ENCODE data around the gene TMCC3. TPM values are rescaled to one million over a fixed set of nuclear protein-coding genes. Genes with fewer than 3 reads are reported as not detected.
A peak's percentile ranks its signal among the peaks of the same experiment; 100 is the strongest.

The TMCC3 gene
- total RNA-seq, 1 donor from 2014 or later = 11.5 TPM

DNA sequence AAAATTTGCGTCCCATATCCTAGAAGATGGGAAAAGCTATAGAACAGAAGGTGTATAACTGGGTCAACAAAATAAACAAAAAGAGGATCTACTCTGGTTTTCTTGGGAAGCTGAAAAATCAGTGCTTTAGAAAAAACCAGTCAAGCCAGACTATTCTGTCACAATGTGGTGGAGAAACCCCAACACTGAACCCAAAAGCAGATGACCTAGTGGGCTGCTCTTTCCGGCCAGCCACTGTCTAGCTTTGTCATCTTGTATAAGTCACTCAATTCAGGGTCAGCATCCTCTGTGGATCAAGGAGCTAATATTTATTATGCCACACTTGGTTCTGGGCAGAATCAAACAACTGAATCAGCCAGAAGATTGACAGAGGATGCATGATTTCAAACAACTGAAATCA lies 26.6 kb upstream of the TMCC3 start:
- no peak for DNase-seq (ENCODE audit: extremely low spot score in 2 of 2)
- no peak overlapping the region for H3K4me3 ChIP-seq
- no peaks in the 10 kb centered on the region for H3K36me3 ChIP-seq
- no peaks in the 10 kb centered on the region for H3K27me3 ChIP-seq
- H3K27ac ChIP-seq = no peak overlapping the region
- intact Hi-C loops (cut with DNase I) = no loop called here
- no peak for TF ChIP-seq POLR2A (IDR thresholded peaks at IDR 0.05)
- TF ChIP-seq, protein P1, sequence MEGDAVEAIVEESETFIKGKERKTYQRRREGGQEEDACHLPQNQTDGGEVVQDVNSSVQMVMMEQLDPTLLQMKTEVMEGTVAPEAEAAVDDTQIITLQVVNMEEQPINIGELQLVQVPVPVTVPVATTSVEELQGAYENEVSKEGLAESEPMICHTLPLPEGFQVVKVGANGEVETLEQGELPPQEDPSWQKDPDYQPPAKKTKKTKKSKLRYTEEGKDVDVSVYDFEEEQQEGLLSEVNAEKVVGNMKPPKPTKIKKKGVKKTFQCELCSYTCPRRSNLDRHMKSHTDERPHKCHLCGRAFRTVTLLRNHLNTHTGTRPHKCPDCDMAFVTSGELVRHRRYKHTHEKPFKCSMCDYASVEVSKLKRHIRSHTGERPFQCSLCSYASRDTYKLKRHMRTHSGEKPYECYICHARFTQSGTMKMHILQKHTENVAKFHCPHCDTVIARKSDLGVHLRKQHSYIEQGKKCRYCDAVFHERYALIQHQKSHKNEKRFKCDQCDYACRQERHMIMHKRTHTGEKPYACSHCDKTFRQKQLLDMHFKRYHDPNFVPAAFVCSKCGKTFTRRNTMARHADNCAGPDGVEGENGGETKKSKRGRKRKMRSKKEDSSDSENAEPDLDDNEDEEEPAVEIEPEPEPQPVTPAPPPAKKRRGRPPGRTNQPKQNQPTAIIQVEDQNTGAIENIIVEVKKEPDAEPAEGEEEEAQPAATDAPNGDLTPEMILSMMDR (IDR thresholded peaks at IDR 0.05) = no peak
- TF ChIP-seq POLR2AphosphoS5 (IDR thresholded peaks at IDR 0.05; ENCODE audit: insufficient read depth in 1 of 2, low read depth in 1 of 2) = no peak
- H3K9me3 ChIP-seq = no peaks in the 10 kb centered on the region
- H3K4me1 ChIP-seq = peaks cover 38% of the 10 kb centered on the region

- no peak for DNase-seq (ENCODE audit: extremely low spot score in 2 of 2)
- H3K27me3 ChIP-seq = no peaks in the 10 kb centered on the region
- H3K4me1 ChIP-seq = peaks cover 38% of the 10 kb centered on the region
- H3K9me3 ChIP-seq = no peaks in the 10 kb centered on the region
- intact Hi-C loops (cut with DNase I) = no loop called here
- H3K36me3 ChIP-seq = no peaks in the 10 kb centered on the region
- H3K27ac ChIP-seq = peak overlapping the region; percentile 9
- no peak overlapping the region for H3K4me3 ChIP-seq
- TF ChIP-seq POLR2A (IDR thresholded peaks at IDR 0.05) (no peak), POLR2AphosphoS5 (IDR thresholded peaks at IDR 0.05; ENCODE audit: insufficient read depth in 1 of 2, low read depth in 1 of 2) (no peak)
- TF ChIP-seq, protein P1 (IDR thresholded peaks at IDR 0.05) = no peak
These were observed 25.8 kb upstream of the TMCC3 start for GRCh38 chr12:94676031-94676641.

GRCh38 chr12:94674835-94675234 lies 24.5 kb upstream of the TMCC3 start:
- peaks cover 38% of the 10 kb centered on the region for H3K4me1 ChIP-seq
- no peaks in the 10 kb centered on the region for H3K36me3 ChIP-seq
- TF ChIP-seq, protein P1 (IDR thresholded peaks at IDR 0.05) = no peak
- no peak for TF ChIP-seq POLR2AphosphoS5 (IDR thresholded peaks at IDR 0.05; ENCODE audit: insufficient read depth in 1 of 2, low read depth in 1 of 2)
- TF ChIP-seq POLR2A (IDR thresholded peaks at IDR 0.05) = no peak
- H3K27me3 ChIP-seq = no peaks in the 10 kb centered on the region
- DNase-seq (ENCODE audit: extremely low spot score in 2 of 2) = no peak
- intact Hi-C loops (cut with DNase I) = no loop called here
- no peaks in the 10 kb centered on the region for H3K9me3 ChIP-seq
- H3K4me3 ChIP-seq = no peak overlapping the region
- no peak overlapping the region for H3K27ac ChIP-seq

DNA sequence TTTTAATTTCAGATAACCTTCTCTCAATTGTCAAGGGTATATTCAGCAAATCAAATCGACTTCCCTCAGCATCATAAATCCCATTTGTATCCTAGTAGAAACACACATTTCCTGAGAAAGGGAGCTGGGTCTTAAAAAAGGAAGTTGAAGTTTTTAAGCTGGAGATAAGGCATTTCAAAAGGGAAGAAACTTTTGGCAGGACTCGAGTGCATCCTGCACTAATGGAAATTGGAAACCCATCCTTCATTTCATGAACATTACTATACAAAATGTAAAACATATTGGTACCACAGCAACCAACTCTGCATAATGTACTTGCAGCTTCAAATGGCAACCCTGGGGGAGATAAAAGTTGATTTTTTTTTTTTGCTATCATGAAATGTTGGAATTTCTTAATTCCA lies 23.7 kb upstream of the TMCC3 start:
- intact Hi-C loops (cut with DNase I) = no loop called here
- Histone ChIP-seq H3K4me1 (peaks cover 38% of the 10 kb centered on the region), H3K27ac (no peak overlapping the region)

GRCh38 chr12:94673496-94673895 lies 23.1 kb upstream of the TMCC3 start:
- Histone ChIP-seq H3K9me3 (no peaks in the 10 kb centered on the region), H3K27ac (no peak overlapping the region), H3K4me1 (peaks cover 34% of the 10 kb centered on the region), H3K4me3 (no peak overlapping the region), H3K36me3 (no peaks in the 10 kb centered on the region), H3K27me3 (no peaks in the 10 kb centered on the region)
- intact Hi-C loops (cut with DNase I) = no loop called here
- no peak for DNase-seq (ENCODE audit: extremely low spot score in 2 of 2)
- TF ChIP-seq, protein P1 (IDR thresholded peaks at IDR 0.05) = no peak
- TF ChIP-seq POLR2AphosphoS5 (IDR thresholded peaks at IDR 0.05; ENCODE audit: insufficient read depth in 1 of 2, low read depth in 1 of 2) (no peak), POLR2A (IDR thresholded peaks at IDR 0.05) (no peak)

More for the DNA sequence above, 23.7 kb upstream of the TMCC3 start:
- no peaks in the 10 kb centered on the region for H3K27me3 ChIP-seq
- H3K9me3 ChIP-seq = no peaks in the 10 kb centered on the region
- H3K4me3 ChIP-seq = no peak overlapping the region
- H3K36me3 ChIP-seq = no peaks in the 10 kb centered on the region
- no peak for DNase-seq (ENCODE audit: extremely low spot score in 2 of 2)
- TF ChIP-seq POLR2AphosphoS5 (IDR thresholded peaks at IDR 0.05; ENCODE audit: insufficient read depth in 1 of 2, low read depth in 1 of 2) (peak in 1 of 2 donors; percentile 44), POLR2A (IDR thresholded peaks at IDR 0.05) (no peak)

All from vagina (tissue), 2 donors.